Natural killer cell (primary cell): ENCODE data around the gene PPP1R14C. TPM values are rescaled to one million over a fixed set of nuclear protein-coding genes. Genes with fewer than 3 reads are reported as not detected.

ENCODE experiments used
- ATAC-seq, 3 donors: fragments of 150-1000 bp in 2 of 3; fragments of 200-7000 bp in 1 of 3; cut with Tn5 transposase; 1 replicate in 1 of 3; 2 replicates in 2 of 3; pipeline ENCODE4 v1.10.0; 2021; ENCODE audit warnings: mild to moderate bottlenecking in 2 of 3, moderate library complexity in 2 of 3
- DNase-seq, 2 donors: peaks; one replicate each; pipeline versions ENCODE4 v3.0.0 to v3.0.0-alpha.2; 2013 to 2021; ENCODE audit warnings: mixed read lengths in 1 of 2
- H3K27ac ChIP-seq: one replicate; pipeline ENCODE4 v1.5.1; 2013; ENCODE audit warnings: mild to moderate bottlenecking, low read length
- H3K27me3 ChIP-seq: one replicate; pipeline ENCODE4 v1.6.1; 2013; ENCODE audit warnings: low read length; ENCODE audit not compliant: control insufficient read depth, insufficient read depth
- H3K36me3 ChIP-seq: one replicate; pipeline ENCODE4 v1.6.1; 2013; ENCODE audit warnings: low read length; ENCODE audit not compliant: control insufficient read depth, insufficient read depth
- H3K4me1 ChIP-seq: one replicate; pipeline ENCODE4 v1.6.1; 2013; ENCODE audit warnings: low read length; ENCODE audit not compliant: control insufficient read depth, insufficient read depth
- H3K4me3 ChIP-seq: one replicate; pipeline ENCODE4 v1.5.1; 2013; ENCODE audit warnings: low read length
- H3K9me3 ChIP-seq: one replicate; pipeline ENCODE4 v1.6.1; 2013; ENCODE audit warnings: low read length; ENCODE audit not compliant: control insufficient read depth, insufficient read depth
- H3K27ac Mint-ChIP-seq, 2 donors: one replicate each; pipeline ENCODE4 v1.8.0; 2022; ENCODE audit warnings: mild to moderate bottlenecking in 2 of 2, mixed read lengths in 2 of 2, moderate library complexity in 1 of 2
- H3K27me3 Mint-ChIP-seq, 2 donors: one replicate each; pipeline ENCODE4 v1.8.0; 2022; ENCODE audit warnings: low read depth in 2 of 2, mixed read lengths in 2 of 2
- H3K36me3 Mint-ChIP-seq: one replicate; pipeline ENCODE4 v1.8.0; 2022; ENCODE audit warnings: mixed read lengths
- H3K4me1 Mint-ChIP-seq, 2 donors: one replicate each; pipeline ENCODE4 v1.8.0; 2022; ENCODE audit warnings: mixed read lengths in 2 of 2
- H3K4me3 Mint-ChIP-seq: one replicate; pipeline ENCODE4 v1.8.0; 2022; ENCODE audit warnings: mild to moderate bottlenecking, moderate library complexity, mixed read lengths
- H3K9me3 Mint-ChIP-seq, 2 donors: one replicate each; pipeline ENCODE4 v1.8.0; 2022; ENCODE audit warnings: mixed read lengths in 2 of 2
- CTCF ChIP-seq: fragments of 200-600 bp; IDR thresholded peaks from one replicate; pipeline ENCODE4 v1.8.0; 2022; ENCODE audit warnings: antibody characterized with exemption
- WGBS: methylation state at CpG from one replicate; pipeline ENCODE4 v1.1.7; 2013; ENCODE audit warnings: missing lambda C conversion rate; ENCODE audit not compliant: insufficient coverage; 5-methylcytosine and 5-hydroxymethylcytosine counted together
- intact Hi-C: fragments of 100-400 bp; cut with micrococcal nuclease; formaldehyde crosslinking; loops from one replicate; pipeline ENCODE4 v1.14.2; 2022
- total RNA-seq, 4 donors: library from RNA; stranded (reverse); fragments of 120-200 nt in 1 of 4; gene quantifications; one replicate each; pipeline versions ENCODE4 v1.2.3 to v1.2.4, GENCODE V29; 2013 to 2022

PPP1R14C gene
- total RNA-seq, 3 donors from 2014 or later (not counting 1 experiment from before 2014, with no cell fraction given) = not detected

GRCh38 chr6:150145830-150146229, 3.0 kb downstream of the PPP1R14C start:
- TF ChIP-seq CTCF = no peak
- no peak for ATAC-seq

GRCh38 chr6:150146436-150146835, 3.6 kb downstream of the PPP1R14C start:
- no peak for TF ChIP-seq CTCF
- H3K27me3 Mint-ChIP-seq = peaks cover 60 to 76% of the 10 kb centered on the region in 2 donors
- intact Hi-C loops = no loop called here
- H3K9me3 ChIP-seq = no peaks in the 10 kb centered on the region
- peaks cover 22% of the 10 kb centered on the region for H3K4me1 ChIP-seq
- H3K36me3 ChIP-seq = no peaks in the 10 kb centered on the region
- no peak overlapping the region for H3K4me3 ChIP-seq
- WGBS = 97% methylated on average over 3 of the region's 3 CpGs
- H3K36me3 Mint-ChIP-seq = no peaks in the 10 kb centered on the region
- no peak overlapping the region for H3K4me3 Mint-ChIP-seq
- peaks cover 40% of the 10 kb centered on the region for H3K27me3 ChIP-seq
- H3K4me1 Mint-ChIP-seq = peaks cover 0 to 10% of the 10 kb centered on the region in 2 donors
- H3K27ac Mint-ChIP-seq = no peak overlapping the region
- H3K27ac ChIP-seq = no peak overlapping the region
- ATAC-seq (no peak), DNase-seq (no peak)
- H3K9me3 Mint-ChIP-seq = no peaks in the 10 kb centered on the region

More at GRCh38 chr6:150145830-150146229, 3.0 kb downstream of the PPP1R14C start:
- no peaks in the 10 kb centered on the region for H3K36me3 Mint-ChIP-seq
- DNase-seq = no peak
- H3K9me3 ChIP-seq = no peaks in the 10 kb centered on the region
- intact Hi-C loops = no loop called here
- H3K4me1 Mint-ChIP-seq = peaks cover 0 to 7% of the 10 kb centered on the region in 2 donors
- H3K9me3 Mint-ChIP-seq = no peaks in the 10 kb centered on the region
- H3K4me3 ChIP-seq = no peak overlapping the region
- no peaks in the 10 kb centered on the region for H3K36me3 ChIP-seq
- H3K4me3 Mint-ChIP-seq = no peak overlapping the region
- peaks cover 36% of the 10 kb centered on the region for H3K27me3 ChIP-seq
- H3K27me3 Mint-ChIP-seq = peaks cover 57 to 76% of the 10 kb centered on the region in 2 donors
- no peak overlapping the region for H3K27ac Mint-ChIP-seq
- H3K27ac ChIP-seq = no peak overlapping the region
- peaks cover 22% of the 10 kb centered on the region for H3K4me1 ChIP-seq

- Histone ChIP-seq H3K27ac (no peak overlapping the region), H3K4me1 (peaks cover 4% of the 10 kb centered on the region), H3K9me3 (no peaks in the 10 kb centered on the region), H3K36me3 (no peaks in the 10 kb centered on the region), H3K27me3 (peaks cover 26% of the 10 kb centered on the region), H3K4me3 (no peak overlapping the region)
- intact Hi-C loops = no loop called here
- no peak overlapping the region for H3K4me3 Mint-ChIP-seq
- H3K27me3 Mint-ChIP-seq = peaks cover 57 to 85% of the 10 kb centered on the region in 2 donors
- no peak overlapping the region for H3K27ac Mint-ChIP-seq
- no peak for ATAC-seq
- TF ChIP-seq CTCF = no peak
- H3K4me1 Mint-ChIP-seq = peaks cover 5 to 10% of the 10 kb centered on the region in 2 donors
- DNase-seq = no peak
- H3K36me3 Mint-ChIP-seq = no peaks in the 10 kb centered on the region
- 84% methylated on average over 3 of the region's 6 CpGs for WGBS
- H3K9me3 Mint-ChIP-seq = no peaks in the 10 kb centered on the region
Measured at GRCh38 chr6:150149146-150149545, 6.3 kb downstream of the PPP1R14C start.

GRCh38 chr6:150150458-150150820, 7.6 kb downstream of the PPP1R14C start:
- H3K36me3 ChIP-seq = no peaks in the 10 kb centered on the region
- peaks cover 44 to 76% of the 10 kb centered on the region in 2 donors for H3K27me3 Mint-ChIP-seq
- H3K27me3 ChIP-seq = peaks cover 16% of the 10 kb centered on the region
- peaks cover 5 to 10% of the 10 kb centered on the region in 2 donors for H3K4me1 Mint-ChIP-seq
- H3K4me3 Mint-ChIP-seq = no peak overlapping the region
- intact Hi-C loops = no loop called here
- no peak for TF ChIP-seq CTCF
- peaks cover 3% of the 10 kb centered on the region for H3K4me1 ChIP-seq
- no peaks in the 10 kb centered on the region for H3K36me3 Mint-ChIP-seq
- no peaks in the 10 kb centered on the region for H3K9me3 ChIP-seq
- 97% methylated on average over 2 of the region's 2 CpGs for WGBS
- no peaks in the 10 kb centered on the region for H3K9me3 Mint-ChIP-seq
- no peak overlapping the region for H3K27ac ChIP-seq
- ATAC-seq (no peak), DNase-seq (no peak)
- H3K4me3 ChIP-seq = no peak overlapping the region
- H3K27ac Mint-ChIP-seq = no peak overlapping the region
